GM18868 (cell line): ENCODE measurements around the gene EFCAB11.

ENCODE experiments used
- ATAC-seq: cut with Tn5 transposase; IDR thresholded peaks from one replicate; pipeline ENCODE4 v1.9.1; 2021; ENCODE audit warnings: mild to moderate bottlenecking, moderate library complexity; ENCODE audit not compliant: unreplicated experiment

The EFCAB11 gene

GRCh38 chr14:89775946-89776345 is 178.6 kb downstream of the EFCAB11 start:
- ATAC-seq: no peak

GRCh38 chr14:89775151-89775550 is 179.4 kb downstream of the EFCAB11 start:
- ATAC-seq: no peak

- peak; percentile 94 for ATAC-seq
These were observed 180.8 kb downstream of the EFCAB11 start for GRCh38 chr14:89773644-89774316.

- peak; percentile 42 for ATAC-seq
These were observed 181.4 kb downstream of the EFCAB11 start for GRCh38 chr14:89773151-89773550.

GRCh38 chr14:89771251-89771650 is 183.3 kb downstream of the EFCAB11 start:
- ATAC-seq: no peak

- ATAC-seq: peak; percentile 77
These were observed 186.7 kb downstream of the EFCAB11 start for GRCh38 chr14:89767861-89768268.

- no peak for ATAC-seq
These were observed 187.4 kb downstream of the EFCAB11 start for GRCh38 chr14:89767131-89767530.

GRCh38 chr14:89765346-89765745 is 189.2 kb downstream of the EFCAB11 start:
- ATAC-seq: no peak

DNA sequence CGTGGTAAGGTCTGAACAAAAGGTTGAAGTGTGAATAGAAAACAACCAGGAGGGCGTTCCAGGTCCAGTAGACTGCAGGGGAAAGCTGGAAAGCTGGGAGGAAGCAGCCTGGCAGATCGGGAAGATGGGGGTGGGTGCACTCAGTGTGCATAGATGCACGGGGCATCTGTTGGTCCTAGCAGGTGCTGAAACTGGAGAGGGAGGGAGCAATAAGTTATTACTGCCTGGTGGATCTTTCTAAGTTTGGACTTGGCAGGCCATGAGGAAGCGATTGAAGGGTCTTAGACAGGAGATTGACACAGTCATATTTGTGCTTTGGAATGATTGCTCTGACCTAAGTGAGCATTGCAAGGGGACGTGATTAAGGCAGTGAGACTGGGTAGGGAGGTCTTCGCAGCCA is 194.4 kb downstream of the EFCAB11 start:
- ATAC-seq: no peak

GRCh38 chr14:89757313-89757939 is 197.1 kb downstream of the EFCAB11 start:
- ATAC-seq: no peak

DNA sequence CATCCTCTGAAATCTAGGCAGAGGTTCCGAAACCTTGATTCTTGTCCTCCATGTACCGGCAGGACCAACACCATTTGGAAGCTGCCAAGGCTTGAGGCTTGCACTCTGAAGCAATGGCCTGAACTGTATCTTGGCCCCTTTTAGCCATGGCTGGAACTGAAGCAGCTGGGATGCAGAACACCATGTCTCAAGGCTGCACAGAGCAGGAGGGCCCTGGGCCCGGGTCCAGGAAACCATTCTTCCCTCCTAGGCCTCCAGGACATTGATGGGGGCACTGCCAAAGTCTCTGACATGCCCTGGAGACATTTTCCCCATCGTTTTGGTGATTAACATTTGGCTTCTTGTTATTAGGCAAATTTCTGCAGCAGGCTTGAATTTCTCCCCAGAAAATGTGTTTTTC is 198.7 kb downstream of the EFCAB11 start:
- no peak for ATAC-seq

- no peak for ATAC-seq
These were observed 200.6 kb downstream of the EFCAB11 start for GRCh38 chr14:89753828-89754412.

DNA sequence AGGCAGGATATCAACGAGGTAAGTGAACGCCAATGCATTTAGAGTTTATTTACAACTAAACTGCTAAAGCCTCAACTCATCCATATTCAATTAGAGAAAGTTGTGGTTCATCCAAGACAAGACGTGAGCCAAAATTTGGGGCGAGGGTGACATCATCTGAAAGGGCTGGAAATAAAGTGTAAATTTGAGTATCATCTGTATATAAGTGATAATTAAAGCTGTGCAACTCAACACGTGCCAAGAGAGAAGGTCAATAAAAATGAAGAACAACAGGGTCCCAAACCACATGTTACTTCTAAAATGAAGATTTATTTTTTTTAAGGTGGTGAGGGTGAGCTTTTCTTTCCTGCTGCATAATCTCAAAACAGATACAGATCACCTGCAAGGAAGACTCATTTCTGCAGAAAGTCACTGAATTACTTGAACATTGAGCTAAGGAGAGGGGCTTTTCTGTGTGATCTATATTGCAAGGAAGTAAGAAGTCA is 203.6 kb downstream of the EFCAB11 start:
- ATAC-seq: no peak

- ATAC-seq: no peak
These were observed 204.2 kb downstream of the EFCAB11 start for GRCh38 chr14:89750281-89750755.

GRCh38 chr14:89748004-89748403 is 206.5 kb downstream of the EFCAB11 start:
- no peak for ATAC-seq

DNA sequence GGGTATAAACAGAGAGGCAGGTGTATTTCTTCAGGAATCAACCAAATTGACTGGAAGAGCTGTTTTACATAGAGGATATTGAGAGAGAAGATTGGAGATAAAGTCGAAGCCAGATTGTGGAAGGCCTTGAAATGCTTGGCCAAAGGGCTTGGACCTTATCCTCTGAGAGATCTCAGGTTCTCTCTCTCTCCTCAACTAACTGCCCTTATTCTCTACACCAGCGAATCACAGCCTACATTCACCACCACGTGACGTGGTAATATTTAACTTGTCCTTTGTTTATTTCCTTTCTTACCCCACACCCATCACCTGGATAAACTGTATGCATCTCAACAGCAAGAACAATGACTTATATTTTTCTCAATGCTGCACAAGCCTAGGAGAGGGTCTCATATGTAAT is 207.4 kb downstream of the EFCAB11 start:
- no peak for ATAC-seq

DNA sequence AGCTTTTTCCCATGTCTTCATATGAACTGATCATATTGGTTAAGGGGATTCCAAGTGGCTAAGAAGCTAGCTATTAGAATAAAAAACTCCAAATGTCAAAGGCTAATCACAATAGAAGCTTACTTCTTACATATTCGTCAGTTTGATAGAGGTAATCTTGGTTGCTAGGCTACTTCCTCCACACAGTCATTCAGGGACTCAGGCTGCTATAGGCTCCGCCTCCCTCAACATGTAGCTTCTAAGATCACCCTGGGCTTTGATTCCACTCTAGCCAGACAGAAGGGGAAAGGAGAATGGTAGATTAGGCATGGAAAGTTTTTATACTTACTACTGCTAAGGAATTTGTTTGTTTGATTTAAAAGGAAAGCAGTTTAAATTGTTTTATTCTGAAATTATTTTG is 207.9 kb downstream of the EFCAB11 start:
- no peak for ATAC-seq

GRCh38 chr14:89746135-89746534 is 208.4 kb downstream of the EFCAB11 start:
- no peak for ATAC-seq
